ENCODE data around the gene PDE10A. TPM values are rescaled to one million over a fixed set of nuclear protein-coding genes. Genes with fewer than 3 reads are reported as not detected.

Gene PDE10A
- total RNA-seq, 1 experiment from 2014 or later, result 3.1 TPM

DNA sequence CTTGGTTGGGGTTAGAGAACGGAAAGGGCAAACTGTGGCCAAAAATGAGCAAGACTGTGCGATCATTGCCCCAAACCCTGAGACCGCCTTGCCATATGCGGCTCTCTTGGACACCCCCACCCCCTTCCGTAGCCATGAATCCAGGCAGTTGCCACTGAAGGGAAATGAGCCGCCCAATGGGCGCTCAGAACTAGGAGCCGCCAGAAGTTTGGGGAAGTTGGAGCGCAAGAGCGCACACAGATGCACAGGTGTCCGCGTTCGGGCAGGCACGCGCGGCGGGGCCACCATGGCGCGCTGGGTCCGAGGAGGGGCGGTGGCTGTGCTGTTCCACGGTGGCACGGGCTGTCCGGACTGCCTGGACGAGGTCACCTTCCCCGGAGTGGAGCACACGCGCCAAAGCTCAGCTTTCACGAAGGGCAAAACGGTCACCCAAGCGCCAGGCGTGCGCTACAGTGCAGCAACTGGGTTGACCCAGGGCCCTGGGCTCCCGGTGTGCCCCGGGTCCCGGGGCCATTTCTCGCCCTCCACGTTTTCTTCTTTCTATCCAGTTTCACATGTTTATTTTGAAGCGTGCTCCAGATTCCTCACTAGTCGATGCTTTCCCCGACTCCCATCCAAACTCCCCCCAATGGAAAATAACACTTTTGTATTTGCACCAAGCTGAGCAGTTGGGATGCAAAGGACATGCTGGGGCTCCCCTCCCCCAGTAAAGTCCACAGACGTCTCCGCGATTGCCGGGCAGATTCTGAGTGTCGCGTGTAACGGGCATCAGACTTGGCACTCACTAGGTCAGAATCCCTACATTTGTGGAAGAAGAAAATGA is 906 bp upstream of the PDE10A start (continued):
- TF ChIP-seq, protein P1, sequence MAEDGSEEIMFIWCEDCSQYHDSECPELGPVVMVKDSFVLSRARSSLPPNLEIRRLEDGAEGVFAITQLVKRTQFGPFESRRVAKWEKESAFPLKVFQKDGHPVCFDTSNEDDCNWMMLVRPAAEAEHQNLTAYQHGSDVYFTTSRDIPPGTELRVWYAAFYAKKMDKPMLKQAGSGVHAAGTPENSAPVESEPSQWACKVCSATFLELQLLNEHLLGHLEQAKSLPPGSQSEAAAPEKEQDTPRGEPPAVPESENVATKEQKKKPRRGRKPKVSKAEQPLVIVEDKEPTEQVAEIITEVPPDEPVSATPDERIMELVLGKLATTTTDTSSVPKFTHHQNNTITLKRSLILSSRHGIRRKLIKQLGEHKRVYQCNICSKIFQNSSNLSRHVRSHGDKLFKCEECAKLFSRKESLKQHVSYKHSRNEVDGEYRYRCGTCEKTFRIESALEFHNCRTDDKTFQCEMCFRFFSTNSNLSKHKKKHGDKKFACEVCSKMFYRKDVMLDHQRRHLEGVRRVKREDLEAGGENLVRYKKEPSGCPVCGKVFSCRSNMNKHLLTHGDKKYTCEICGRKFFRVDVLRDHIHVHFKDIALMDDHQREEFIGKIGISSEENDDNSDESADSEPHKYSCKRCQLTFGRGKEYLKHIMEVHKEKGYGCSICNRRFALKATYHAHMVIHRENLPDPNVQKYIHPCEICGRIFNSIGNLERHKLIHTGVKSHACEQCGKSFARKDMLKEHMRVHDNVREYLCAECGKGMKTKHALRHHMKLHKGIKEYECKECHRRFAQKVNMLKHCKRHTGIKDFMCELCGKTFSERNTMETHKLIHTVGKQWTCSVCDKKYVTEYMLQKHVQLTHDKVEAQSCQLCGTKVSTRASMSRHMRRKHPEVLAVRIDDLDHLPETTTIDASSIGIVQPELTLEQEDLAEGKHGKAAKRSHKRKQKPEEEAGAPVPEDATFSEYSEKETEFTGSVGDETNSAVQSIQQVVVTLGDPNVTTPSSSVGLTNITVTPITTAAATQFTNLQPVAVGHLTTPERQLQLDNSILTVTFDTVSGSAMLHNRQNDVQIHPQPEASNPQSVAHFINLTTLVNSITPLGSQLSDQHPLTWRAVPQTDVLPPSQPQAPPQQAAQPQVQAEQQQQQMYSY (CRISPR knock-in tag; IDR thresholded peaks at IDR 0.05), result peak; percentile 61; the same call in 1 of the 2 replicates
- TF ChIP-seq FOXP1 (CRISPR knock-in tag; IDR thresholded peaks at IDR 0.05; ENCODE audit: borderline replicate concordance), result peak; percentile 60; the same call in 1 of the 2 replicates

DNA sequence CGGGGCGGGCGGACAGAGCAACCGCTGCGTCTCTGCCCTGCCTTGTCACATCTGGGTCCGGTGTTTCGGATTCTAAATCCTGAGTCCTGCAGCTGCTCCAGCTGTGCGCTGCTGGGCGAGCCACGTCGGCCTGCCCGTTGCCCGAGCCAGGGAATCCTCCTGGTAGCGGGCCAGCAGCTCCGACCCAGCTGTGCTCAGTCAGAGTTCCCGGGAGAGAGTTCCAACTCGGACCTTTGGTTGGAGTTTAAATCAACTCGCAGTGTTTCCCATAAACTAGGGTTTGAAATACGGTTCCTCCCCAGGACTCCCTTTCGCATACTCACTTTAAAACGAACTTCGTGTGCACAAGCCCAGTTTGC is 315 bp upstream of the PDE10A start:
- ChIA-PET POLR2A (no interaction called here), CTCF (no interaction called here)
- Mint-ChIP-seq H3K36me3 (no peaks in the 10 kb centered on the region), H3K9me3 (no peaks in the 10 kb centered on the region), H3K27me3 (ENCODE audit: low read depth) (peaks cover 75% of the 10 kb centered on the region), H3K4me3 (peak overlapping the region; percentile 85), H3K27ac (no peak overlapping the region), H3K4me1 (peaks cover 36% of the 10 kb centered on the region)
- peak; percentile 52 for DNase-seq (ENCODE audit: low spot score)
- peak; percentile 7 for ATAC-seq
- TF ChIP-seq ZNF423 (CRISPR knock-in tag; IDR thresholded peaks at IDR 0.05) (no peak), ETV6 (CRISPR knock-in tag; IDR thresholded peaks at IDR 0.05) (no peak), NFE2L1 (CRISPR knock-in tag; IDR thresholded peaks at IDR 0.05) (no peak)

DNA sequence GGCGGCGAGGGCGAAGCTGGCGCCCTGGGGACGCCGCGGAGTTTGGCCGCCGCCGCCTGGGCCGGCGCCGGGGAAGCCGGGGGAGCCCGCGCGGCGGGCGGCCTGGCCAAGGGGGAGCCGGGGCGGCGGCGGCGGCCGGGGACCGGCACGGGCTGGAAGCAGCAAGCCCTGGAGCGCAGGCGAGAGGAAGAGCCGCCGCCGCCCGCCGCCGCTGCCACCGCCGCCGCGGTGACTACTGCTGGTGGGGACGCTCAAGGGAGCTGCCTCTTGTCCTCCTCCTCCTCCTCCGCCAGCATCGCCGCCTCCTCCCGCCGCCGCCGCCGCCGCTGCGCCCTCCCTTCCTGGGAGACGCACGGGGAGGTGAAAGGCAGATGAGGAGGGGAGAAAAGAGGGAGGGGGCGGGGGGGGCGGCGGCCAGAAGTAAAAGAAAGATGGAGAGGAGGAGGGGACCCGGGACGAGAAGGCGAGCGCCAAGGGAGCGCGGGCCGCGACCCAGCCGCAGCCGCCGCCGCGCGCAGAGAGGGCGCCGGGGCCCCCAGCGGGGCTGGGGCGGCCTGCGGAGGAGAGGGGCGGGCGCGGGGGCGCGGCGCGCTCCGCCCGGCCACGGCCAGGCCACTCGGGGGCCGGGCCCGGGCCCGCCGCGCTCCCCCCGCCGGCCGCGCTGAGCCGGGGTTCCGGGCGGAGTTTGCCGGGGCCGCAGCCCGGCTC is 846 bp downstream of the PDE10A start:
- H3K27ac Mint-ChIP-seq, result no peak overlapping the region
- TF ChIP-seq ZNF232 (CRISPR knock-in tag; IDR thresholded peaks at IDR 0.05) (no peak), NR3C1 (CRISPR knock-in tag; conservative IDR thresholded peaks at IDR 0.05; ENCODE audit: low read depth) (no peak), ESRRA (CRISPR knock-in tag; IDR thresholded peaks at IDR 0.05; ENCODE audit: borderline replicate concordance) (no peak), CBFB (CRISPR knock-in tag; IDR thresholded peaks at IDR 0.05; ENCODE audit: low read depth) (no peak), ELF4 (CRISPR knock-in tag; IDR thresholded peaks at IDR 0.05; ENCODE audit: low read depth) (no peak), NFYB (CRISPR knock-in tag; conservative IDR thresholded peaks at IDR 0.05; ENCODE audit: low read depth) (no peak), CREM (CRISPR knock-in tag; IDR thresholded peaks at IDR 0.05) (no peak), SMAD4 (CRISPR knock-in tag; IDR thresholded peaks at IDR 0.05) (no peak)
- TF ChIP-seq, protein P2, sequence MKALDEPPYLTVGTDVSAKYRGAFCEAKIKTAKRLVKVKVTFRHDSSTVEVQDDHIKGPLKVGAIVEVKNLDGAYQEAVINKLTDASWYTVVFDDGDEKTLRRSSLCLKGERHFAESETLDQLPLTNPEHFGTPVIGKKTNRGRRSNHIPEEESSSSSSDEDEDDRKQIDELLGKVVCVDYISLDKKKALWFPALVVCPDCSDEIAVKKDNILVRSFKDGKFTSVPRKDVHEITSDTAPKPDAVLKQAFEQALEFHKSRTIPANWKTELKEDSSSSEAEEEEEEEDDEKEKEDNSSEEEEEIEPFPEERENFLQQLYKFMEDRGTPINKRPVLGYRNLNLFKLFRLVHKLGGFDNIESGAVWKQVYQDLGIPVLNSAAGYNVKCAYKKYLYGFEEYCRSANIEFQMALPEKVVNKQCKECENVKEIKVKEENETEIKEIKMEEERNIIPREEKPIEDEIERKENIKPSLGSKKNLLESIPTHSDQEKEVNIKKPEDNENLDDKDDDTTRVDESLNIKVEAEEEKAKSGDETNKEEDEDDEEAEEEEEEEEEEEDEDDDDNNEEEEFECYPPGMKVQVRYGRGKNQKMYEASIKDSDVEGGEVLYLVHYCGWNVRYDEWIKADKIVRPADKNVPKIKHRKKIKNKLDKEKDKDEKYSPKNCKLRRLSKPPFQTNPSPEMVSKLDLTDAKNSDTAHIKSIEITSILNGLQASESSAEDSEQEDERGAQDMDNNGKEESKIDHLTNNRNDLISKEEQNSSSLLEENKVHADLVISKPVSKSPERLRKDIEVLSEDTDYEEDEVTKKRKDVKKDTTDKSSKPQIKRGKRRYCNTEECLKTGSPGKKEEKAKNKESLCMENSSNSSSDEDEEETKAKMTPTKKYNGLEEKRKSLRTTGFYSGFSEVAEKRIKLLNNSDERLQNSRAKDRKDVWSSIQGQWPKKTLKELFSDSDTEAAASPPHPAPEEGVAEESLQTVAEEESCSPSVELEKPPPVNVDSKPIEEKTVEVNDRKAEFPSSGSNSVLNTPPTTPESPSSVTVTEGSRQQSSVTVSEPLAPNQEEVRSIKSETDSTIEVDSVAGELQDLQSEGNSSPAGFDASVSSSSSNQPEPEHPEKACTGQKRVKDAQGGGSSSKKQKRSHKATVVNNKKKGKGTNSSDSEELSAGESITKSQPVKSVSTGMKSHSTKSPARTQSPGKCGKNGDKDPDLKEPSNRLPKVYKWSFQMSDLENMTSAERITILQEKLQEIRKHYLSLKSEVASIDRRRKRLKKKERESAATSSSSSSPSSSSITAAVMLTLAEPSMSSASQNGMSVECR (CRISPR knock-in tag; IDR thresholded peaks at IDR 0.05; ENCODE audit: borderline replicate concordance), result no peak
- TF ChIP-seq, protein P3, sequence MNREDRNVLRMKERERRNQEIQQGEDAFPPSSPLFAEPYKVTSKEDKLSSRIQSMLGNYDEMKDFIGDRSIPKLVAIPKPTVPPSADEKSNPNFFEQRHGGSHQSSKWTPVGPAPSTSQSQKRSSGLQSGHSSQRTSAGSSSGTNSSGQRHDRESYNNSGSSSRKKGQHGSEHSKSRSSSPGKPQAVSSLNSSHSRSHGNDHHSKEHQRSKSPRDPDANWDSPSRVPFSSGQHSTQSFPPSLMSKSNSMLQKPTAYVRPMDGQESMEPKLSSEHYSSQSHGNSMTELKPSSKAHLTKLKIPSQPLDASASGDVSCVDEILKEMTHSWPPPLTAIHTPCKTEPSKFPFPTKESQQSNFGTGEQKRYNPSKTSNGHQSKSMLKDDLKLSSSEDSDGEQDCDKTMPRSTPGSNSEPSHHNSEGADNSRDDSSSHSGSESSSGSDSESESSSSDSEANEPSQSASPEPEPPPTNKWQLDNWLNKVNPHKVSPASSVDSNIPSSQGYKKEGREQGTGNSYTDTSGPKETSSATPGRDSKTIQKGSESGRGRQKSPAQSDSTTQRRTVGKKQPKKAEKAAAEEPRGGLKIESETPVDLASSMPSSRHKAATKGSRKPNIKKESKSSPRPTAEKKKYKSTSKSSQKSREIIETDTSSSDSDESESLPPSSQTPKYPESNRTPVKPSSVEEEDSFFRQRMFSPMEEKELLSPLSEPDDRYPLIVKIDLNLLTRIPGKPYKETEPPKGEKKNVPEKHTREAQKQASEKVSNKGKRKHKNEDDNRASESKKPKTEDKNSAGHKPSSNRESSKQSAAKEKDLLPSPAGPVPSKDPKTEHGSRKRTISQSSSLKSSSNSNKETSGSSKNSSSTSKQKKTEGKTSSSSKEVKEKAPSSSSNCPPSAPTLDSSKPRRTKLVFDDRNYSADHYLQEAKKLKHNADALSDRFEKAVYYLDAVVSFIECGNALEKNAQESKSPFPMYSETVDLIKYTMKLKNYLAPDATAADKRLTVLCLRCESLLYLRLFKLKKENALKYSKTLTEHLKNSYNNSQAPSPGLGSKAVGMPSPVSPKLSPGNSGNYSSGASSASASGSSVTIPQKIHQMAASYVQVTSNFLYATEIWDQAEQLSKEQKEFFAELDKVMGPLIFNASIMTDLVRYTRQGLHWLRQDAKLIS (CRISPR knock-in tag; IDR thresholded peaks at IDR 0.05; ENCODE audit: borderline replicate concordance), result no peak
- TF ChIP-seq, protein P4, sequence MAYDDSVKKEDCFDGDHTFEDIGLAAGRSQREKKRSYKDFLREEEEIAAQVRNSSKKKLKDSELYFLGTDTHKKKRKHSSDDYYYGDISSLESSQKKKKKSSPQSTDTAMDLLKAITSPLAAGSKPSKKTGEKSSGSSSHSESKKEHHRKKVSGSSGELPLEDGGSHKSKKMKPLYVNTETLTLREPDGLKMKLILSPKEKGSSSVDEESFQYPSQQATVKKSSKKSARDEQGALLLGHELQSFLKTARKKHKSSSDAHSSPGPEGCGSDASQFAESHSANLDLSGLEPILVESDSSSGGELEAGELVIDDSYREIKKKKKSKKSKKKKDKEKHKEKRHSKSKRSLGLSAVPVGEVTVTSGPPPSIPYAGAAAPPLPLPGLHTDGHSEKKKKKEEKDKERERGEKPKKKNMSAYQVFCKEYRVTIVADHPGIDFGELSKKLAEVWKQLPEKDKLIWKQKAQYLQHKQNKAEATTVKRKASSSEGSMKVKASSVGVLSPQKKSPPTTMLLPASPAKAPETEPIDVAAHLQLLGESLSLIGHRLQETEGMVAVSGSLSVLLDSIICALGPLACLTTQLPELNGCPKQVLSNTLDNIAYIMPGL (CRISPR knock-in tag; IDR thresholded peaks at IDR 0.05), result no peak

More for the DNA sequence above, 846 bp downstream of the PDE10A start:
- DNase-seq (ENCODE audit: low spot score) (peak; percentile 40), ATAC-seq (peak; percentile 1)
- H3K4me1 Mint-ChIP-seq, result peaks cover 34% of the 10 kb centered on the region
- no peaks in the 10 kb centered on the region for H3K9me3 Mint-ChIP-seq
- peaks cover 86% of the 10 kb centered on the region for H3K27me3 Mint-ChIP-seq (ENCODE audit: low read depth)
- H3K4me3 Mint-ChIP-seq, result peak overlapping the region; percentile 66
- ChIA-PET POLR2A (no interaction called here), CTCF (interaction anchor here (0.6 kb wide), 1 partner anchor 222 kb away, joined by 3 read pairs; no protein-coding TSS in a partner anchor)
- H3K36me3 Mint-ChIP-seq, result no peaks in the 10 kb centered on the region

Data from WTC11 (cell line).